DND-41 (cell line): ENCODE results near the gene TP53RK.

ENCODE experiments used
- ATAC-seq: fragments of 200-7000 bp; cut with Tn5 transposase; 3 replicates; pipeline ENCODE4 v1.9.1; 2021; ENCODE audit warnings: low read depth; ENCODE audit not compliant: insufficient read depth
- DNase-seq: peaks from one replicate; pipeline ENCODE4 v3.0.0-alpha.2; 2020
- H2AFZ ChIP-seq: 2 replicates; pipeline ENCODE4 v1.6.0; 2012; ENCODE audit warnings: low read depth, low read length
- H3K27ac ChIP-seq: 2 replicates; pipeline ENCODE4 v1.5.1; 2012; ENCODE audit warnings: low read length, inconsistent platforms
- H3K27me3 ChIP-seq: fragments of 200-600 bp; sonication (generic); 2 replicates; pipeline ENCODE4 v1.6.0; 2012; ENCODE audit warnings: low read length, mild to moderate bottlenecking, inconsistent platforms; ENCODE audit not compliant: insufficient read depth, poor library complexity
- H3K36me3 ChIP-seq: 2 replicates; pipeline ENCODE4 v1.5.1; 2012; ENCODE audit warnings: low read length, inconsistent platforms; ENCODE audit not compliant: insufficient read depth
- H3K4me1 ChIP-seq: 2 replicates; pipeline ENCODE4 v1.5.1; 2012; ENCODE audit warnings: mild to moderate bottlenecking, low read length; ENCODE audit not compliant: insufficient read depth
- H3K4me2 ChIP-seq: 2 replicates; pipeline ENCODE4 v1.6.0; 2012; ENCODE audit warnings: mild to moderate bottlenecking, moderate library complexity, low read length, inconsistent platforms; ENCODE audit not compliant: insufficient read depth
- H3K4me3 ChIP-seq, 2 experiments: fragments of 200-600 bp in 1 of 2; shearing (Covaris generic) in 1 of 2; 2 replicates each; pipeline ENCODE4 v1.5.1; 2012 to 2016; ENCODE audit warnings: inconsistent platforms in 2 of 2, low read length in 2 of 2, mild to moderate bottlenecking in 2 of 2, low read depth in 1 of 2, moderate library complexity in 1 of 2
- H3K79me2 ChIP-seq: 2 replicates; pipeline ENCODE4 v1.6.0; 2012; ENCODE audit warnings: low read length, inconsistent platforms; ENCODE audit not compliant: insufficient read depth
- H3K9ac ChIP-seq: 2 replicates; pipeline ENCODE4 v1.6.0; 2012; ENCODE audit warnings: low read depth, mild to moderate bottlenecking, inconsistent platforms, low read length, moderate library complexity
- H3K9me3 ChIP-seq: 2 replicates; pipeline ENCODE4 v1.5.1; 2012; ENCODE audit warnings: low read length, moderate library complexity, mild to moderate bottlenecking, inconsistent platforms; ENCODE audit not compliant: insufficient read depth, severe bottlenecking
- H4K20me1 ChIP-seq: 2 replicates; pipeline ENCODE4 v1.6.0; 2012; ENCODE audit warnings: low read length; ENCODE audit not compliant: insufficient read depth
- EZH2 ChIP-seq: IDR thresholded peaks from 3 replicates; pipeline ENCODE4 v1.6.1; 2012; ENCODE audit warnings: borderline replicate concordance, low read depth, mild to moderate bottlenecking, moderate library complexity, low read length, inconsistent platforms; ENCODE audit not compliant: severe bottlenecking
- TF ChIP-seq, protein P1 (sequence below): IDR thresholded peaks from 2 replicates; pipeline ENCODE4 v1.5.1; 2012; ENCODE audit warnings: borderline replicate concordance, low read length, moderate library complexity, mild to moderate bottlenecking; ENCODE audit not compliant: poor library complexity, severe bottlenecking; ENCODE audit errors: extremely low read depth

The TP53RK gene

DNA sequence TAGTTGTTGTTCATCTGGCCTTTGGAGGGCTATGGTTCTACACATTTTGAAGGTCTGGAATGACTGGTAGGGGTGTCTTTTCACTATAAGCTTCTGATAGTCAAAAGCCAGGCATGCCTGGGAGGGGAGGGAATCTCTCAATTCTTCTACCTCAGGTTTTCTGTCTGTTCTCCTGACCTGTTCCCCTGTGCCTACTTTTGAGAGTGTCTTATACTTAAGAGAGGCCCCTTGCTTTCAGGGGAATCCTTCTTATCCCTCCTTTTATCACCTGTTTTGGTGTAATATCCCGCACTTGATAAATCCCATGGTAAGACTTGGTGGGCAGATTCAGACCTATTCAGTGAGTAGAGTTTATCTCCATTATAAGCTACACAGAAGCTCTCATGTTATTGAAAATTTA, 27.6 kb downstream of the TP53RK start:
- H3K27me3 ChIP-seq = peaks cover 4% of the 10 kb centered on the region
- DNase-seq (no peak), ATAC-seq (no peak)
- H3K4me2 ChIP-seq = no peak overlapping the region
- no peak overlapping the region for H3K4me3 ChIP-seq
- no peaks in the 10 kb centered on the region for H4K20me1 ChIP-seq
- TF ChIP-seq, protein P1, sequence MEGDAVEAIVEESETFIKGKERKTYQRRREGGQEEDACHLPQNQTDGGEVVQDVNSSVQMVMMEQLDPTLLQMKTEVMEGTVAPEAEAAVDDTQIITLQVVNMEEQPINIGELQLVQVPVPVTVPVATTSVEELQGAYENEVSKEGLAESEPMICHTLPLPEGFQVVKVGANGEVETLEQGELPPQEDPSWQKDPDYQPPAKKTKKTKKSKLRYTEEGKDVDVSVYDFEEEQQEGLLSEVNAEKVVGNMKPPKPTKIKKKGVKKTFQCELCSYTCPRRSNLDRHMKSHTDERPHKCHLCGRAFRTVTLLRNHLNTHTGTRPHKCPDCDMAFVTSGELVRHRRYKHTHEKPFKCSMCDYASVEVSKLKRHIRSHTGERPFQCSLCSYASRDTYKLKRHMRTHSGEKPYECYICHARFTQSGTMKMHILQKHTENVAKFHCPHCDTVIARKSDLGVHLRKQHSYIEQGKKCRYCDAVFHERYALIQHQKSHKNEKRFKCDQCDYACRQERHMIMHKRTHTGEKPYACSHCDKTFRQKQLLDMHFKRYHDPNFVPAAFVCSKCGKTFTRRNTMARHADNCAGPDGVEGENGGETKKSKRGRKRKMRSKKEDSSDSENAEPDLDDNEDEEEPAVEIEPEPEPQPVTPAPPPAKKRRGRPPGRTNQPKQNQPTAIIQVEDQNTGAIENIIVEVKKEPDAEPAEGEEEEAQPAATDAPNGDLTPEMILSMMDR = no peak
- TF ChIP-seq EZH2 = no peak
- H3K4me1 ChIP-seq = no peaks in the 10 kb centered on the region
- H3K9me3 ChIP-seq = no peaks in the 10 kb centered on the region
- no peak overlapping the region for H3K27ac ChIP-seq
- H3K79me2 ChIP-seq = no peaks in the 10 kb centered on the region
- H3K9ac ChIP-seq = no peak overlapping the region
- H3K36me3 ChIP-seq = no peaks in the 10 kb centered on the region
- no peak overlapping the region for H2AFZ ChIP-seq

DNA sequence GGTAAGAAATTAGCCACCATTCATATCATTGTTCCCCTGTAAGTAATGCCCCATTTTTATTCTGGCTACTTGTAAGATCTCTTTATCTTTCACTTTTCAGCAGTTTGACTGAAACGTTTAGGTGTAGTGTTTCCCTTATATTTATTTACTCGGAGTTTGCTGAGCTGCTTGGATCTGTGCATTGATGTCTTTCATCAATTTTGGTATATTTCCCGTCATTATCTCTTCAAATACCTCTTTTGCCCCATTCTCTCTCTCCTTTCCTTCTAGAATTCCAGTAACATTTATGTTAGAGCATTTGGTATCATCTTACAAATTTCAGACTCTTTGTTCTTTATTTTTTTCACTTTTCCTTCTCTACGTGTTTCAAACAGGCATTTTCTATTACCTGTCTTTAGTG, 28.8 kb downstream of the TP53RK start:
- ATAC-seq (no peak), DNase-seq (no peak)
- Histone ChIP-seq H3K4me3 (no peak overlapping the region), H4K20me1 (no peaks in the 10 kb centered on the region), H3K27ac (no peak overlapping the region), H3K27me3 (peaks cover 4% of the 10 kb centered on the region), H3K36me3 (no peaks in the 10 kb centered on the region), H3K79me2 (no peaks in the 10 kb centered on the region), H3K4me1 (no peaks in the 10 kb centered on the region), H3K4me2 (no peak overlapping the region), H3K9me3 (no peaks in the 10 kb centered on the region), H3K9ac (no peak overlapping the region), H2AFZ (no peak overlapping the region)
- no peak for TF ChIP-seq EZH2
- TF ChIP-seq, protein P1 = no peak

DNA sequence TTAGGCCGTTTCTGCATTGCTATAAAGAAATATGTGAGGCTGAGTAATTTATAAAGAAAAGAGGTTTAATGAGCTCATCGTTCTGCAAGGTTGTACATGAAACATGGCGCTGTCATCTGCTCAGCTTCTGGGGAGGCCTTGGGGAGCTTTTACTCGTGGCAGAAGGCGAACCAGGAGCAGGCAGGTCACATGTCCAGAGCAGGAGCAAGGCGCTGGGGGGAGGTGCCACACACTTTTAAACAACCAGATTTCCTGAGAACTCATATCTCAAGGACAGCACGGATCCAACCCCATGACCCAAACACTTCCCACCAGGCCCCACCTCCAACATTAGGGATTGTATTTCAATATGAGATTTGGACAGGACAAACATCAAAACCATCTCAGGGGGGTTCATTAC, 31.6 kb downstream of the TP53RK start:
- no peak overlapping the region for H3K4me3 ChIP-seq
- H3K27ac ChIP-seq = no peak overlapping the region
- no peak for ATAC-seq
- H3K4me2 ChIP-seq = no peak overlapping the region
- no peak overlapping the region for H2AFZ ChIP-seq
- H3K79me2 ChIP-seq = no peaks in the 10 kb centered on the region
- H3K9me3 ChIP-seq = no peaks in the 10 kb centered on the region
- H3K36me3 ChIP-seq = no peaks in the 10 kb centered on the region
- no peak for TF ChIP-seq EZH2
- TF ChIP-seq, protein P1 = no peak
- no peaks in the 10 kb centered on the region for H4K20me1 ChIP-seq
- no peaks in the 10 kb centered on the region for H3K4me1 ChIP-seq
- no peaks in the 10 kb centered on the region for H3K27me3 ChIP-seq
- H3K9ac ChIP-seq = no peak overlapping the region
- no peak for DNase-seq

DNA sequence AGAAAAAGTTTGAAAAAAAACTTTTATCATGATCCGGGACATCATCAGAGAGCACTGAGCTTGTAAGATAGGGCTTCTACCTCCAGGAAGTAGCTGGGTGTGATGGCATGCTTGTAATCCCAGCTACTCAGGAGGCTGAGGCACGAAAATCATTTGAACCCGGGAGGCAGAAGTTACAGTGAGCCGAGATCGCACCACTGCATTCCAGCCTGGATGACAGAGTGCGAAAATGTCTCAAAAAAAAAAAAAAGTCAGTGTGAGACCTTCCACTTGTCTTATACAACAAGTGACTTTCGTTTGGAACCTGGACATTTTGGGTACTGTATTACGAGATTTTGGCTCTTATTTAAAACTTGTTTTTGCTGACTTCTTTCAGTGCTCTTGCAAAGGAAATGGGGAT, 32.1 kb downstream of the TP53RK start:
- Histone ChIP-seq H3K36me3 (no peaks in the 10 kb centered on the region), H3K27ac (no peak overlapping the region), H4K20me1 (no peaks in the 10 kb centered on the region), H3K4me1 (no peaks in the 10 kb centered on the region), H3K27me3 (no peaks in the 10 kb centered on the region), H3K79me2 (no peaks in the 10 kb centered on the region), H2AFZ (no peak overlapping the region), H3K4me2 (no peak overlapping the region), H3K4me3 (no peak overlapping the region), H3K9ac (no peak overlapping the region), H3K9me3 (no peaks in the 10 kb centered on the region)
- TF ChIP-seq, protein P1 = no peak
- no peak for TF ChIP-seq EZH2
- DNase-seq (no peak), ATAC-seq (no peak)
